H1 (cell line): ENCODE data around the gene CCNB1. TPM values are rescaled to one million over a fixed set of nuclear protein-coding genes. Genes with fewer than 3 reads are reported as not detected.

Source experiments
- FOSL1 ChIP-seq: IDR thresholded peaks from 2 replicates; pipeline ENCODE4 v1.6.1; 2011; ENCODE audit warnings: mild to moderate bottlenecking, low read depth, low read length, moderate library complexity; ENCODE audit not compliant: insufficient read depth
- GABPA ChIP-seq: IDR thresholded peaks from 2 replicates; pipeline ENCODE4 v1.6.1; 2011; ENCODE audit warnings: mild to moderate bottlenecking, low read length, moderate library complexity, borderline replicate concordance; ENCODE audit not compliant: insufficient read depth
- RBBP5 ChIP-seq: IDR thresholded peaks from 2 replicates; pipeline ENCODE4 v1.7.1; 2012; ENCODE audit warnings: low read depth, mild to moderate bottlenecking, inconsistent platforms, low read length, moderate library complexity, borderline replicate concordance
- SIRT6 ChIP-seq: IDR thresholded peaks from one replicate; pipeline ENCODE4 v1.7.1; 2012; ENCODE audit warnings: low read length, inconsistent platforms
- SUZ12 ChIP-seq: fragments of 200-600 bp; sonication (generic); IDR thresholded peaks from 2 replicates; pipeline ENCODE4 v1.6.1; 2012; ENCODE audit warnings: mild to moderate bottlenecking, inconsistent platforms, low read length, moderate library complexity, mixed read lengths
- polyA plus RNA-seq, 7 experiments: library from polyadenylated mRNA; depleted of rRNA in 3 of 7; stranded (reverse) in 5 of 7; unstranded in 2 of 7; fragments of >200 nt in 5 of 7; fragments of 200-250 nt in 2 of 7; gene quantifications; 1 replicate in 5 of 7; 2 replicates in 1 of 7; 4 replicates in 1 of 7; pipeline versions ENCODE4 v1.2.1 to v1.2.3, GENCODE V29; 2011 to 2013; ENCODE audit warnings: missing spikeins in 2 of 7, mixed read lengths in 2 of 7
- total RNA-seq: library from RNA; stranded (reverse); fragmentation: NEBNext Ultra II Directional; extraction: Animal tissue kit (Norgen Biotek cat#: 25700); gene quantifications from 2 replicates; pipeline ENCODE4 v1.2.1, GENCODE V29; 2021
- TF ChIP-seq, protein P1 (sequence below): IDR thresholded peaks from 2 replicates; pipeline ENCODE4 v1.6.1; 2012; ENCODE audit warnings: low read length, inconsistent platforms

CCNB1 gene
- total and polyA plus RNA-seq, 2 of the 8 experiments (the other 6 are each of a cell fraction or from before 2014, with no cell fraction given): 122 to 338 TPM

GRCh38 chr5:69158039-69158438 lies 8.9 kb upstream of the CCNB1 start (continued):
- TF ChIP-seq FOSL1 (no peak), SUZ12 (no peak), GABPA (no peak), RBBP5 (no peak), SIRT6 (no peak)
- TF ChIP-seq, protein P1, sequence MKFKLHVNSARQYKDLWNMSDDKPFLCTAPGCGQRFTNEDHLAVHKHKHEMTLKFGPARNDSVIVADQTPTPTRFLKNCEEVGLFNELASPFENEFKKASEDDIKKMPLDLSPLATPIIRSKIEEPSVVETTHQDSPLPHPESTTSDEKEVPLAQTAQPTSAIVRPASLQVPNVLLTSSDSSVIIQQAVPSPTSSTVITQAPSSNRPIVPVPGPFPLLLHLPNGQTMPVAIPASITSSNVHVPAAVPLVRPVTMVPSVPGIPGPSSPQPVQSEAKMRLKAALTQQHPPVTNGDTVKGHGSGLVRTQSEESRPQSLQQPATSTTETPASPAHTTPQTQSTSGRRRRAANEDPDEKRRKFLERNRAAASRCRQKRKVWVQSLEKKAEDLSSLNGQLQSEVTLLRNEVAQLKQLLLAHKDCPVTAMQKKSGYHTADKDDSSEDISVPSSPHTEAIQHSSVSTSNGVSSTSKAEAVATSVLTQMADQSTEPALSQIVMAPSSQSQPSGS: no peak
